ENCODE results near the gene PPP4R2.

DNA sequence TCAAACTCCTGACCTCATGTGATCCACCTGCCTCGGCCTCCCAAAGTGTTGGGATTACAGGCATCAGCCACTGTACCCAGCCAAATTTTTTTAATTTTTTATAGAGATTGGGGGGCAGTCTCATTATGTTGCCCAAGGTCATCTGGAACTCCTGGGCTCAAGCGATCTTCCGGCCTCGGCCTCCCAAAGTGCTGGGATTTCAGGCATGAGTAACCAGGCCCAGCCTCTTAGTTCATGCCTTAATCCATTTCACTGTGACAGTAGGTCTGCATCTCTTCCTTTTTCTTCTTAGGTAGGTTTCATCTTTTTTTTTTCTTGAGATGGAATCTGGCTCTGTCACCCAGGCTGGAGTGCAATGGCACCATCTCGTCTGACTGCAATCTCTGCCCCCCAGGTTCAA, 37.3 kb upstream of the PPP4R2 start:
- TF ChIP-seq POLR2AphosphoS5 (IDR thresholded peaks at IDR 0.05) (no peak), POLR2A (IDR thresholded peaks at IDR 0.05) (no peak)
- TF ChIP-seq, protein P1, sequence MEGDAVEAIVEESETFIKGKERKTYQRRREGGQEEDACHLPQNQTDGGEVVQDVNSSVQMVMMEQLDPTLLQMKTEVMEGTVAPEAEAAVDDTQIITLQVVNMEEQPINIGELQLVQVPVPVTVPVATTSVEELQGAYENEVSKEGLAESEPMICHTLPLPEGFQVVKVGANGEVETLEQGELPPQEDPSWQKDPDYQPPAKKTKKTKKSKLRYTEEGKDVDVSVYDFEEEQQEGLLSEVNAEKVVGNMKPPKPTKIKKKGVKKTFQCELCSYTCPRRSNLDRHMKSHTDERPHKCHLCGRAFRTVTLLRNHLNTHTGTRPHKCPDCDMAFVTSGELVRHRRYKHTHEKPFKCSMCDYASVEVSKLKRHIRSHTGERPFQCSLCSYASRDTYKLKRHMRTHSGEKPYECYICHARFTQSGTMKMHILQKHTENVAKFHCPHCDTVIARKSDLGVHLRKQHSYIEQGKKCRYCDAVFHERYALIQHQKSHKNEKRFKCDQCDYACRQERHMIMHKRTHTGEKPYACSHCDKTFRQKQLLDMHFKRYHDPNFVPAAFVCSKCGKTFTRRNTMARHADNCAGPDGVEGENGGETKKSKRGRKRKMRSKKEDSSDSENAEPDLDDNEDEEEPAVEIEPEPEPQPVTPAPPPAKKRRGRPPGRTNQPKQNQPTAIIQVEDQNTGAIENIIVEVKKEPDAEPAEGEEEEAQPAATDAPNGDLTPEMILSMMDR (IDR thresholded peaks at IDR 0.05 in 8 of 11, conservative IDR thresholded peaks at IDR 0.05 in 3 of 11): no peak
